A549 (cell line): ENCODE measurements around the gene C1orf167.

Experiments
- CTCF ChIP-seq: fragments of >200 bp; sonication (Bioruptor Twin); formaldehyde crosslinking; IDR thresholded peaks from 3 replicates; pipeline ENCODE4 v1.5.1; 2016
- FOSB ChIP-seq: fragments of 250-450 bp; sonication (Bioruptor Pico); IDR thresholded peaks from 2 replicates; pipeline ENCODE4 v1.5.0; 2020; ENCODE audit warnings: mild to moderate bottlenecking, moderate library complexity
- MAZ ChIP-seq: fragments of 150-350 bp; IDR thresholded peaks from 2 replicates; pipeline ENCODE4 v1.6.1; 2014; ENCODE audit warnings: antibody characterized with exemption, low read depth, low read length, borderline replicate concordance

DNA sequence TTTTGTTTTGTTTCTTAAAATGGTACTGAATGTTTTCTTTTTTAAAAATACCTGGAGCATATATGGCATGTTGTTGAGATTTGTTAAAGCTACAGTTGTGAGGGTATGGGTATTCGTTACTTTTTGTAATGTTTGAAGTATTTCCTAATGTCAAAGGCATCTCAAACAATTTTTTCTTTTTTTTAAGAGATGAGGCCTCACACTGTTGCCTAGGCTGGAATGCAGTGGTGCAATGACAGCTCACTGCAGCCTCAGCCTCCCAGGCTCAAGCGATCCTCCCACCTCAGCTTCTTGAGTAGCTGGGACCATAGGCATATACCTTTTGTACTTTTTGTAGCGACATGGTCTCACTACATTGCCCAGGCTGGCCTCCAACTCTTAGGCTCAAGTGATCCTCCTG is 60.1 kb downstream of the C1orf167 start:
- no peak for TF ChIP-seq CTCF
- TF ChIP-seq MAZ = no peak
- no peak for TF ChIP-seq FOSB
